GM20431 (cell line): ENCODE data around the gene RNF212.

Experiments
- in situ Hi-C: fragments of 300-500 bp; cut with MseI, MboI; formaldehyde crosslinking; loops from one replicate; pipeline ENCODE4 v1.15.0; 2020; ENCODE audit warnings: low sequenced_read_pairs; ENCODE audit not compliant: unreplicated experiment

The RNF212 gene, protein sequence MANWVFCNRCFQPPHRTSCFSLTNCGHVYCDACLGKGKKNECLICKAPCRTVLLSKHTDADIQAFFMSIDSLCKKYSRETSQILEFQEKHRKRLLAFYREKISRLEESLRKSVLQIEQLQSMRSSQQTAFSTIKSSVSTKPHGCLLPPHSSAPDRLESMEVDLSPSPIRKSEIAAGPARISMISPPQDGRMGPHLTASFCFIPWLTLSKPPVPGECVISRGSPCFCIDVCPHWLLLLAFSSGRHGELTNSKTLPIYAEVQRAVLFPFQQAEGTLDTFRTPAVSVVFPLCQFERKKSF

GRCh38 chr4:1113311-1114009 lies at the start of gene RNF212:
Gene RNF212 (minus strand): TSS chr4:1113564. CDS start chr4:1113464, 100 bp downstream.
- in situ Hi-C loops = no loop called here

- in situ Hi-C loops = no loop called here
Observed at GRCh38 chr4:1160351-1160750, 47.0 kb upstream of the RNF212 start.

DNA sequence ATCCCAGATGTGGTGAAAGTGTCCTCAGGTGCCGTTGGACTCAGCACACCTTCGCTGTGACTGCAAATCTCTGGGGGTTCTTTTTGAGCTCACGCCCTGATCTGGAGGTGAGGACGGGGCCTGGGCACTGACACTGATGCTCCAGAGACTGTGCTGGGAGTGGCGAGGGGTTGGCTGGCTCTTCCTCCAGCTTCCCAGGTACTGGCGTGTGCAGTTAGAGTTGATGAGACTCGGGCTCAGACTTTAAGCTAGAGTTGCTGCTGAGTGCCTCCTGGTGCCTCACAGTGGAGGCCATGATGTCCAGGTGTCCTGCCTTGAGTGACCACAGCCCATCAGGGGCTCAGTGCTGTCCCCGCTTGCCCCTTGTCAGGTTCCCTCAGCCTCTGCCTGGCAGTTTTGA lies 42.7 kb upstream of the RNF212 start:
- in situ Hi-C loops = no loop called here

GRCh38 chr4:1155314-1155713 lies 42.0 kb upstream of the RNF212 start:
- in situ Hi-C loops = no loop called here

- in situ Hi-C loops = no loop called here
Observed at GRCh38 chr4:1154523-1155182, 41.3 kb upstream of the RNF212 start.

GRCh38 chr4:1154126-1154522 lies 40.8 kb upstream of the RNF212 start:
- in situ Hi-C loops = no loop called here

- in situ Hi-C loops = no loop called here
Observed at GRCh38 chr4:1153567-1154090, 40.3 kb upstream of the RNF212 start.

DNA sequence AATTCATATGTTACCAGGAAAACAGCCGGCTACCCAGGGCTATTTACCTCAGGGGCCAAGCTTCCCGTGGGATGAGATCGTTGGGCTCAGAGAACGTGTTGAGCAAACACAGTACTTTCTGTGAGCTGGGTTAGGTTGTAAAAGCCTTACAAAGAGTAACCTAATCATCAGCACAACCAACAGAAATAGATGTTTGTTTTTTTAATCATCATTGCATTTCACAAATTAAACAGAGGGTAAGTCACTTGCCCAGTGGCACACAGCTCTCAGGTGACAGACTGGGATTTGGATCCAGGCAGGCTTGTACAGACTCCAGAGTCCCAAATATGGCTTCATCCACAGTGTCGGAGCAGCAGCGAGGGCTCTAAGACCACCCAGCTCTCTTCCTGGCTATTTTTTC lies 38.9 kb upstream of the RNF212 start:
- in situ Hi-C loops = no loop called here

GRCh38 chr4:1151541-1151940 lies 38.2 kb upstream of the RNF212 start:
- in situ Hi-C loops = no loop called here

DNA sequence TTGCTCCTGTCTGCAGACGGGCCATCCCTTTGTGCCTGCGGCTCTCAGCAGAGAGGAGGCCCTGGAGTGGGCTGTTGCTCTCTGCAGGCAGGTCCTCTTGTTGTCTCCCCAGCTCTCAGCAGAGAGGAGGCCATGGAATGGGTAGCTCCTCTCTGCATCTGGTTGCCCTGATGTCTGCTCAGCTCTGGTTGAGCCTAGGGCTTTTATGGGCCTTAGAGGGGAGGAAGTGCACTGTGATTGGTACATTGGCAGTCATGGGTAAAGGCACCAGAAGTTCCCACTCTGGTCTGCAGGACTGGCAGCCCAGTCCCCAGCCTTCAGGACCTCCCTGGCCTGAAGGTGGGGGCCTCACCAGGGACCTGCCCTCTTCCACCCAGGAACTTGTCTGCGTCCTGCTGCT lies 37.5 kb upstream of the RNF212 start:
- in situ Hi-C loops = no loop called here

- in situ Hi-C loops = loop anchor here (25.0 kb wide), 1 partner anchor 222 kb away; no protein-coding TSS in a partner anchor
Observed at GRCh38 chr4:1139860-1140259, 26.5 kb upstream of the RNF212 start.

GRCh38 chr4:1137850-1138249 lies 24.5 kb upstream of the RNF212 start:
- in situ Hi-C loops = loop anchor here (25.0 kb wide), 1 partner anchor 224 kb away; no protein-coding TSS in a partner anchor

GRCh38 chr4:1137063-1137776 lies 23.9 kb upstream of the RNF212 start:
- in situ Hi-C loops = loop anchor here (25.0 kb wide), 1 partner anchor 225 kb away; no protein-coding TSS in a partner anchor

- in situ Hi-C loops = loop anchor here (25.0 kb wide), 1 partner anchor 226 kb away; no protein-coding TSS in a partner anchor
Observed at GRCh38 chr4:1136048-1136447, 22.7 kb upstream of the RNF212 start.

DNA sequence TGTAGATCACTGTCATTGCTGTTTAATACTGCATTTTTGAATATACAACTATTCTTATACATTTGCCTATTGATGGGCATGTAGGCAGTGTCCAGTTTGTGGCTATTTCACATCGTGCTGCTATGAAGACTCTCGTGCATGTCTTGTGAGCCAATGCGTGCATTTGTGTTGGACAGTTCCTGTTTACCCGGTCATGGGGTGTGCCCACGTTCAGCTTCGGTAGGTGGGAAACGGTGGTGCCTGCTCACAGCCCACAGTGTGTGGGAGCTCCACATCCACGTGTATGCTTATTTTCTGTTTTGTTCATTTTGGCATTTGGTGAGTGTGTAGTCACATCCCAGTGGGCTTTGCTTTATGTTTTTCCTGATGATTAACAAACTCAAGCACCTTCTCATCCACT lies 19.7 kb upstream of the RNF212 start:
- in situ Hi-C loops = loop anchor here (25.0 kb wide), 1 partner anchor 229 kb away; no protein-coding TSS in a partner anchor

DNA sequence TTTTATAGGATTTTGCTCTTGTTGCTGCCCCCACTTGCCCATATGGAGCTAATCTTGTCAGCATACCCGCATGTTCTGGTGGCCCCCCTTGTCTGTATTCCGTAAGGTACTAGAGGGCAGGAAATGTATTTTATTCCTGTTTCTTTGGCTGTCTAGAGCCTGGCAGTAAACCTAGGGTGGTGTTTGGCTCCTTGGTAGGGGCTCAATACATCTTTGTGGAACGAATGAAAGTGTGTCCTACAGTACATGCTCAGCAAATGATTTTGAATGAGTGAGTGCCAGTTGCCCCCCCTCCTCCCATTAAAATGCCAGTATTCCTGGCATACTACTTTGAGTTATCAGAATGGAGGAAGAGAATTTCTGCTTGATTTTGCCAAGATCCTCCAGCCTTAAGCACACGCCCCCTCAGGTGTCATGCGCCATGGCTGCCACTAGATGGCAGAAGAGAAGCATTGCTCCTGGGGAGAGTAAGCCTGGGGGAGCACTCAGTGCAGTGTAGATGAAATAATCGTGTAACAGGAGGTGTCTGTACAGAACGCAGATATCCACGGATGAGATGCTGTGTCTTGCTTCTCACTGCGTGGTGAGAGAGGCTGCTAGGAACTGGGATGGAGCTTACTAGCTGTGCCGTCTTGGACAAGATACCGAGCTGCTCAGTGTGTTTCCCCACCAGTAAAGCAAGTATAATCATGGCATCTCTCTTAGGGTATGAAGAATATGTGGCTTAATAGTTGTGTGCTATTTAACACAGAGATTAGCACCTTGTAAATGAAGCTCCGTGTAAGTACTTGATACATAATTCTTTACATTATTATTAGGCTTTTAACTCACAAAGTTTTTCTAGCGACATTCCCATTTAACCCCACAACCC lies 17.2 kb upstream of the RNF212 start:
- in situ Hi-C loops = loop anchor here (25.0 kb wide), 1 partner anchor 232 kb away; no protein-coding TSS in a partner anchor

- in situ Hi-C loops = loop anchor here (25.0 kb wide), 1 partner anchor 236 kb away; no protein-coding TSS in a partner anchor
Observed at GRCh38 chr4:1126506-1126905, 13.1 kb upstream of the RNF212 start.

DNA sequence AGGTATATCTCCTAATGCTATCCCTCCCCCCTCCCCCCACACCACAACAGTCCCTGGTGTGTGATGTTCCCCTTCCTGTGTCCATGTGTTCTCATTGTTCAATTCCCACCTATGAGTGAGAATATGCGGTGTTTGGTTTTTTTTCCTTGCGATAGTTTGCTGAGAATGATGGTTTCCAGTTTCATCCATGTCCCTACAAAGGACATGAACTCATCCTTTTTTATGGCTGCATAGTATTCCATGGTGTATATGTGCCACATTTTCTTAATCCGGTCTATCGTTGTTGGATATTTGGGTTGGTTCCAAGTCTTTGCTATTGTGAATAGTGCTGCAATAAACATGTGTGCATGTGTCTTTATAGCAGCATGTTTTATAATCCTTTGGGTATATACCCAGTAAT lies 12.1 kb upstream of the RNF212 start:
- in situ Hi-C loops = loop anchor here (25.0 kb wide), 1 partner anchor 237 kb away; no protein-coding TSS in a partner anchor

DNA sequence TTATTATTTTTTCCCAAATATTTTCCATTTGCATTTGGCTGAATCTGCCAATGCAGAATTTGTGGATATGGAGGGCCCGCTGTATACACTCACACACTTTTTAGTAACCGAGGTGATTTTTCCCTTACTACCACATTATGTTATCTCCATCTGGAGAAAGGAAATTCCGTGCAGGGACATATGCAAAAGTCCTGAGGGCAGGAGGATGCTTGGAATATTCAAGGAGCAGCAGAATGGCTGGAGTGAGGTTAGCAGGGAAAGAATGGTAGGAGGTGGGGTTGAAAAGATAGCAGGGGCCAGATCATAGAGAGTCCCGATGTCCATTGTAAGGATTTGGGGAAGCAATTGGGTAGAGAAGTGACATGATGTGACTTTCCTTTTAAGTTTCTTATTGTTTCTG lies 11.5 kb upstream of the RNF212 start:
- in situ Hi-C loops = loop anchor here (25.0 kb wide), 1 partner anchor 237 kb away; no protein-coding TSS in a partner anchor
